ENCODE results near the gene LMOD2.

- TF ChIP-seq, protein P1, sequence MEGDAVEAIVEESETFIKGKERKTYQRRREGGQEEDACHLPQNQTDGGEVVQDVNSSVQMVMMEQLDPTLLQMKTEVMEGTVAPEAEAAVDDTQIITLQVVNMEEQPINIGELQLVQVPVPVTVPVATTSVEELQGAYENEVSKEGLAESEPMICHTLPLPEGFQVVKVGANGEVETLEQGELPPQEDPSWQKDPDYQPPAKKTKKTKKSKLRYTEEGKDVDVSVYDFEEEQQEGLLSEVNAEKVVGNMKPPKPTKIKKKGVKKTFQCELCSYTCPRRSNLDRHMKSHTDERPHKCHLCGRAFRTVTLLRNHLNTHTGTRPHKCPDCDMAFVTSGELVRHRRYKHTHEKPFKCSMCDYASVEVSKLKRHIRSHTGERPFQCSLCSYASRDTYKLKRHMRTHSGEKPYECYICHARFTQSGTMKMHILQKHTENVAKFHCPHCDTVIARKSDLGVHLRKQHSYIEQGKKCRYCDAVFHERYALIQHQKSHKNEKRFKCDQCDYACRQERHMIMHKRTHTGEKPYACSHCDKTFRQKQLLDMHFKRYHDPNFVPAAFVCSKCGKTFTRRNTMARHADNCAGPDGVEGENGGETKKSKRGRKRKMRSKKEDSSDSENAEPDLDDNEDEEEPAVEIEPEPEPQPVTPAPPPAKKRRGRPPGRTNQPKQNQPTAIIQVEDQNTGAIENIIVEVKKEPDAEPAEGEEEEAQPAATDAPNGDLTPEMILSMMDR (conservative IDR thresholded peaks at IDR 0.05; ENCODE audit: low read depth, low read length): no peak
- TF ChIP-seq EZH2 (IDR thresholded peaks at IDR 0.05; ENCODE audit: low read length, unreplicated experiment): no peak
- no peak for TF ChIP-seq EZH2phosphoT487 (IDR thresholded peaks at IDR 0.05; ENCODE audit: borderline replicate concordance, low read length)
Observed at GRCh38 chr7:123687727-123688126, 32.1 kb downstream of the LMOD2 start.
